ENCODE data around the gene LPCAT1. TPM values are rescaled to one million over a fixed set of nuclear protein-coding genes. Genes with fewer than 3 reads are reported as not detected.
"Not testable (repeated sequence)": the region's sequence is repeated elsewhere in the genome, so short reads cannot be mapped to it uniquely, and the experiment has no call there.

The LPCAT1 gene
- total RNA-seq, 1 donor from 2014 or later, result 37.9 TPM

- Mint-ChIP-seq H3K27ac (ENCODE audit: unreplicated experiment) (no peak overlapping the region), H3K4me1 (ENCODE audit: unreplicated experiment) (no peaks in the 10 kb centered on the region), H3K36me3 (ENCODE audit: unreplicated experiment) (no peaks in the 10 kb centered on the region), H3K4me3 (ENCODE audit: unreplicated experiment) (no peak overlapping the region), H3K9me3 (ENCODE audit: unreplicated experiment) (peaks cover 33% of the 10 kb centered on the region), H3K27me3 (ENCODE audit: unreplicated experiment) (no peaks in the 10 kb centered on the region)
- TF ChIP-seq CTCF (IDR thresholded peaks at IDR 0.05), result no peak
- DNase-seq (ENCODE audit: extremely low spot score, unreplicated experiment), result no peak
Observed at GRCh38 chr5:1429496-1429895, 94.3 kb downstream of the LPCAT1 start.

GRCh38 chr5:1429066-1429465 lies 94.7 kb downstream of the LPCAT1 start:
- peaks cover 34% of the 10 kb centered on the region for H3K9me3 Mint-ChIP-seq (ENCODE audit: unreplicated experiment)
- no peak overlapping the region for H3K4me3 Mint-ChIP-seq (ENCODE audit: unreplicated experiment)
- no peak for TF ChIP-seq CTCF (IDR thresholded peaks at IDR 0.05)
- no peak overlapping the region for H3K27ac Mint-ChIP-seq (ENCODE audit: unreplicated experiment)
- DNase-seq (ENCODE audit: extremely low spot score, unreplicated experiment), result no peak
- H3K4me1 Mint-ChIP-seq (ENCODE audit: unreplicated experiment), result no peaks in the 10 kb centered on the region
- H3K27me3 Mint-ChIP-seq (ENCODE audit: unreplicated experiment), result no peaks in the 10 kb centered on the region
- H3K36me3 Mint-ChIP-seq (ENCODE audit: unreplicated experiment), result no peaks in the 10 kb centered on the region

GRCh38 chr5:1428107-1428506 lies 95.7 kb downstream of the LPCAT1 start:
- no peak for TF ChIP-seq CTCF (IDR thresholded peaks at IDR 0.05)
- H3K36me3 Mint-ChIP-seq (ENCODE audit: unreplicated experiment), result no peaks in the 10 kb centered on the region
- DNase-seq (ENCODE audit: extremely low spot score, unreplicated experiment), result no peak
- no peaks in the 10 kb centered on the region for H3K4me1 Mint-ChIP-seq (ENCODE audit: unreplicated experiment)
- peaks cover 28% of the 10 kb centered on the region for H3K9me3 Mint-ChIP-seq (ENCODE audit: unreplicated experiment)
- no peak overlapping the region for H3K27ac Mint-ChIP-seq (ENCODE audit: unreplicated experiment)
- no peak overlapping the region for H3K4me3 Mint-ChIP-seq (ENCODE audit: unreplicated experiment)
- H3K27me3 Mint-ChIP-seq (ENCODE audit: unreplicated experiment), result no peaks in the 10 kb centered on the region

GRCh38 chr5:1424716-1425115 lies 99.0 kb downstream of the LPCAT1 start:
- no peak for DNase-seq (ENCODE audit: extremely low spot score, unreplicated experiment)
- Mint-ChIP-seq H3K27me3 (ENCODE audit: unreplicated experiment) (no peaks in the 10 kb centered on the region), H3K4me1 (ENCODE audit: unreplicated experiment) (no peaks in the 10 kb centered on the region), H3K9me3 (ENCODE audit: unreplicated experiment) (peaks cover 28% of the 10 kb centered on the region), H3K4me3 (ENCODE audit: unreplicated experiment) (no peak overlapping the region), H3K36me3 (ENCODE audit: unreplicated experiment) (no peaks in the 10 kb centered on the region), H3K27ac (ENCODE audit: unreplicated experiment) (no peak overlapping the region)
- TF ChIP-seq CTCF (IDR thresholded peaks at IDR 0.05), result no peak

GRCh38 chr5:1423901-1424603 lies 99.7 kb downstream of the LPCAT1 start:
- DNase-seq (ENCODE audit: extremely low spot score, unreplicated experiment), result no peak
- no peak overlapping the region for H3K27ac Mint-ChIP-seq (ENCODE audit: unreplicated experiment)
- no peak for TF ChIP-seq CTCF (IDR thresholded peaks at IDR 0.05)
- peaks cover 26% of the 10 kb centered on the region for H3K9me3 Mint-ChIP-seq (ENCODE audit: unreplicated experiment)
- H3K4me1 Mint-ChIP-seq (ENCODE audit: unreplicated experiment), result no peaks in the 10 kb centered on the region
- H3K36me3 Mint-ChIP-seq (ENCODE audit: unreplicated experiment), result no peaks in the 10 kb centered on the region
- H3K4me3 Mint-ChIP-seq (ENCODE audit: unreplicated experiment), result no peak overlapping the region
- no peaks in the 10 kb centered on the region for H3K27me3 Mint-ChIP-seq (ENCODE audit: unreplicated experiment)

- H3K27me3 Mint-ChIP-seq (ENCODE audit: unreplicated experiment); H3K27ac Mint-ChIP-seq (ENCODE audit: unreplicated experiment); H3K4me1 Mint-ChIP-seq (ENCODE audit: unreplicated experiment); H3K36me3 Mint-ChIP-seq (ENCODE audit: unreplicated experiment); H3K4me3 Mint-ChIP-seq (ENCODE audit: unreplicated experiment); DNase-seq (ENCODE audit: extremely low spot score, unreplicated experiment): not testable (repeated sequence)
- H3K9me3 Mint-ChIP-seq (ENCODE audit: unreplicated experiment), result peaks cover 36% of the 10 kb centered on the region
Observed at GRCh38 chr5:1422522-1422921, 101.2 kb downstream of the LPCAT1 start.
